HG02571 (cell line): ENCODE data around the gene FKBP10.
"Not testable (repeated sequence)": the region's sequence is repeated elsewhere in the genome, so short reads cannot be mapped to it uniquely, and the experiment has no call there.

ENCODE experiments used
- ATAC-seq: cut with Tn5 transposase; IDR thresholded peaks from one replicate; pipeline ENCODE4 v1.9.1; 2021; ENCODE audit warnings: mild to moderate bottlenecking, moderate library complexity; ENCODE audit not compliant: unreplicated experiment

The FKBP10 gene

GRCh38 chr17:41812381-41813151 is at the start of gene FKBP10:
FKBP10 (plus strand) TSS chr17:41813004; CDS start chr17:41813035, 31 bp downstream.
- no peak for ATAC-seq

- ATAC-seq, result no peak
Measured at GRCh38 chr17:41763327-41763726, 49.5 kb upstream of the FKBP10 start.

- ATAC-seq, result no peak
Measured at GRCh38 chr17:41766135-41766534, 46.7 kb upstream of the FKBP10 start.

GRCh38 chr17:41767324-41768042 is 45.3 kb upstream of the FKBP10 start:
- no peak for ATAC-seq

GRCh38 chr17:41768682-41769288 is 44.0 kb upstream of the FKBP10 start:
- no peak for ATAC-seq

GRCh38 chr17:41769346-41769862 is 43.4 kb upstream of the FKBP10 start:
- no peak for ATAC-seq

GRCh38 chr17:41769985-41770384 is 42.8 kb upstream of the FKBP10 start:
- ATAC-seq, result no peak

GRCh38 chr17:41771389-41772206 is 41.2 kb upstream of the FKBP10 start:
- no peak for ATAC-seq

GRCh38 chr17:41772218-41772585 is 40.6 kb upstream of the FKBP10 start:
- no peak for ATAC-seq

- ATAC-seq, result no peak
Measured at GRCh38 chr17:41772586-41773189, 40.1 kb upstream of the FKBP10 start.

GRCh38 chr17:41773190-41773588 is 39.6 kb upstream of the FKBP10 start:
- no peak for ATAC-seq

GRCh38 chr17:41773731-41774193 is 39.0 kb upstream of the FKBP10 start:
- no peak for ATAC-seq

GRCh38 chr17:41775394-41776226 is 37.2 kb upstream of the FKBP10 start:
- no peak for ATAC-seq

- not testable (repeated sequence) for ATAC-seq
Measured at GRCh38 chr17:41776262-41776900, 36.4 kb upstream of the FKBP10 start.

GRCh38 chr17:41777157-41777573 is 35.6 kb upstream of the FKBP10 start:
- no peak for ATAC-seq

GRCh38 chr17:41777574-41778188 is 35.1 kb upstream of the FKBP10 start:
- no peak for ATAC-seq

GRCh38 chr17:41779954-41780353 is 32.9 kb upstream of the FKBP10 start:
- no peak for ATAC-seq

- ATAC-seq, result no peak
Measured at GRCh38 chr17:41781404-41782110, 31.2 kb upstream of the FKBP10 start.
